GM13976 (cell line): ENCODE results near the gene NPAS3.

ENCODE experiments used
- DNase-seq: peaks from one replicate; pipeline ENCODE4 v3.0.0; 2012; ENCODE audit warnings: low spot score
- in situ Hi-C: fragments of 300-500 bp; cut with MboI; formaldehyde crosslinking; loops from one replicate; pipeline ENCODE4 v1.12.0; 2022; ENCODE audit warnings: low sequenced_read_pairs, mixed read lengths, inconsistent platforms; ENCODE audit not compliant: unreplicated experiment
- TF ChIP-seq, protein P1 (sequence below): IDR thresholded peaks from 2 replicates; pipeline ENCODE4 v1.5.1; 2012; ENCODE audit warnings: borderline replicate concordance, mild to moderate bottlenecking; ENCODE audit not compliant: insufficient read depth; ENCODE audit errors: extremely low read depth, missing control alignments, control extremely low read depth

The NPAS3 gene

GRCh38 chr14:33363682-33364081 lies 425.0 kb downstream of the NPAS3 start:
- TF ChIP-seq, protein P1, sequence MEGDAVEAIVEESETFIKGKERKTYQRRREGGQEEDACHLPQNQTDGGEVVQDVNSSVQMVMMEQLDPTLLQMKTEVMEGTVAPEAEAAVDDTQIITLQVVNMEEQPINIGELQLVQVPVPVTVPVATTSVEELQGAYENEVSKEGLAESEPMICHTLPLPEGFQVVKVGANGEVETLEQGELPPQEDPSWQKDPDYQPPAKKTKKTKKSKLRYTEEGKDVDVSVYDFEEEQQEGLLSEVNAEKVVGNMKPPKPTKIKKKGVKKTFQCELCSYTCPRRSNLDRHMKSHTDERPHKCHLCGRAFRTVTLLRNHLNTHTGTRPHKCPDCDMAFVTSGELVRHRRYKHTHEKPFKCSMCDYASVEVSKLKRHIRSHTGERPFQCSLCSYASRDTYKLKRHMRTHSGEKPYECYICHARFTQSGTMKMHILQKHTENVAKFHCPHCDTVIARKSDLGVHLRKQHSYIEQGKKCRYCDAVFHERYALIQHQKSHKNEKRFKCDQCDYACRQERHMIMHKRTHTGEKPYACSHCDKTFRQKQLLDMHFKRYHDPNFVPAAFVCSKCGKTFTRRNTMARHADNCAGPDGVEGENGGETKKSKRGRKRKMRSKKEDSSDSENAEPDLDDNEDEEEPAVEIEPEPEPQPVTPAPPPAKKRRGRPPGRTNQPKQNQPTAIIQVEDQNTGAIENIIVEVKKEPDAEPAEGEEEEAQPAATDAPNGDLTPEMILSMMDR, result no peak
- in situ Hi-C loops, result no loop called here
- DNase-seq, result no peak

- DNase-seq, result no peak
- in situ Hi-C loops, result no loop called here
- TF ChIP-seq, protein P1, result no peak
Measured at GRCh38 chr14:33364466-33364865, 425.8 kb downstream of the NPAS3 start.

DNA sequence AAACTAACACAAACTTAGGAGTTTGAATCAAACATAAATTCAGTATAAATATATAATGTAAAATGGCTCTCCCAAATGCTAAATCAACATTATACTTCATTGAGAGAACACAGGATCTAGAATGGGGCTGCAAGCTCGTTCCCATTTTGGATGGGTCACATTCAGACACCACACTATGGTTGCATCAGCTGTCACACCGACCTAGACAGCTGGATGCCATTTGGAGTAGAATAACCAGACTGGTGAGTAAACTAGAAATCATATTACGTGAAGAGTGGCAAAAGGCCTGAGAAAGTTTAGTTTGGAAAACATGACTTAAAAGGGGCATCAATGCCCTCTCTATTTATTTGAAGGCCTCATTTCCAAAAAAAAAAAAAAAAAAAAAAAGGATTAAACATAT lies 430.4 kb downstream of the NPAS3 start:
- TF ChIP-seq, protein P1, result no peak
- in situ Hi-C loops, result no loop called here

DNA sequence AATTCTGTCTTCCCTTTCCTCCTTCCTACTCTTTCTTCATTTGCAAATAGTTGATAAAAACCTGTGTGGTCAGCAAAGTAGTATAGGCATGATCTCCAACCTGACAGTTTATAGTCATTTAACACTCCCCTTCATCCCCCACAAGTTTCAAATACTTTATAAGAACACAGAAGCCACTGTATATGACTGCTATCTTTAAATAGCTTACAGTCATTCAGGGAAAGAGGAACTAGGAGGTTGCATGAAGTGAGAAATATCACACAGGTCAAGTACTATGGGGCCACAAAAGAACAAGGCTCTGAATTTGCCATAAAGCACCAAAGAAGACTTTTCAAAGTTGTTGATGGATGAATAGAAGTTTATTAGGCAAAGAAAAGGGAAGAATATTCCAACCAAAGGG lies 431.3 kb downstream of the NPAS3 start:
- peak; percentile 9 for DNase-seq

More for the DNA sequence above, 430.4 kb downstream of the NPAS3 start:
- DNase-seq, result no peak

DNA sequence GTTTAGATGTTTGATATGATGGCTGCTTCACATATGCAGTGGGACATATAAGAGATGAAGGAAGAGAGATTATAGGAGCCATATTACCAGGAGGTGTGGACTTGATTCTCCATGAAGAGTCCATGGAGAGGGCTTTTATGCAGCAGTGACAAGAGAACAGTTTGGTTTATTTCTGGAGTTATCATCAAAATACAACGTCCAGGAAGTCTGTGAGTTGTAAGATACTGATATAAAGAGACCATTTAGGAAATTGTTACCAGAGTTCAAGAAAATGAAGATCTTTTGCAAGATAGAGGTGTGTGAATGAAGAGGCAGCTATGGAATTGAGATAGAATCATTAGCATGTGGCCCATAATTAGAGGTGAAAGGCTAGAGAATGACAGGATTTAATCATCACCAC lies 431.7 kb downstream of the NPAS3 start:
- no peak for DNase-seq
- TF ChIP-seq, protein P1, result no peak
- in situ Hi-C loops, result no loop called here

More for the DNA sequence above, 431.3 kb downstream of the NPAS3 start:
- in situ Hi-C loops, result no loop called here
- TF ChIP-seq, protein P1, result no peak

- DNase-seq, result no peak
- in situ Hi-C loops, result no loop called here
- TF ChIP-seq, protein P1, result no peak
Measured at GRCh38 chr14:33375196-33375595, 436.5 kb downstream of the NPAS3 start.

- TF ChIP-seq, protein P1, result no peak
- in situ Hi-C loops, result no loop called here
- no peak for DNase-seq
Measured at GRCh38 chr14:33375786-33376185, 437.1 kb downstream of the NPAS3 start.
